Activated CD4-positive, CD25-positive, alpha-beta regulatory T cell treated with anti-CD3 and anti-CD28 coated beads, Interleukin-2, amount 50 U/mL, for 72 hours (primary cell): ENCODE measurements around the gene NDUFAF2.
"Not testable (repeated sequence)": the region's sequence is repeated elsewhere in the genome, so short reads cannot be mapped to it uniquely, and the experiment has no call there.

Experiments used
- DNase-seq: peaks from one replicate; pipeline ENCODE4 v3.0.0; 2021

Gene NDUFAF2

GRCh38 chr5:60944904-60945812 lies at the start of gene NDUFAF2, which contains the start of gene ERCC8:
Gene NDUFAF2, plus strand, starts transcription at chr5:60945205. Its CDS starts 51 bp downstream, at chr5:60945256.
Gene ERCC8, minus strand, starts transcription at chr5:60945070. Its CDS starts 62 bp downstream, at chr5:60945008.
- peak; percentile 84 for DNase-seq

GRCh38 chr5:60896991-60897390 lies 48.0 kb upstream of the NDUFAF2 start:
- DNase-seq = no peak

- no peak for DNase-seq
These were observed 41.6 kb upstream of the NDUFAF2 start for GRCh38 chr5:60903356-60903755.

- no peak for DNase-seq
These were observed 28.4 kb upstream of the NDUFAF2 start for GRCh38 chr5:60916646-60917045.

- DNase-seq = no peak
These were observed 26.5 kb upstream of the NDUFAF2 start for GRCh38 chr5:60918466-60918865.

GRCh38 chr5:60927450-60927849 lies 17.6 kb upstream of the NDUFAF2 start:
- no peak for DNase-seq

GRCh38 chr5:60929024-60929423 lies 16.0 kb upstream of the NDUFAF2 start:
- no peak for DNase-seq

- no peak for DNase-seq
These were observed 1.4 kb upstream of the NDUFAF2 start for GRCh38 chr5:60943624-60944023.

GRCh38 chr5:60945813-60946187 lies 795 bp downstream of the NDUFAF2 start:
- DNase-seq = no peak

GRCh38 chr5:60948738-60949137 lies 3.7 kb downstream of the NDUFAF2 start:
- no peak for DNase-seq

- DNase-seq = no peak
These were observed 10.2 kb downstream of the NDUFAF2 start for GRCh38 chr5:60955239-60955638.

- no peak for DNase-seq
These were observed 13.1 kb downstream of the NDUFAF2 start for GRCh38 chr5:60958088-60958487.

- no peak for DNase-seq
These were observed 13.7 kb downstream of the NDUFAF2 start for GRCh38 chr5:60958712-60959111.

GRCh38 chr5:60959156-60959555 lies 14.2 kb downstream of the NDUFAF2 start:
- no peak for DNase-seq

- no peak for DNase-seq
These were observed 15.6 kb downstream of the NDUFAF2 start for GRCh38 chr5:60960591-60960990.

GRCh38 chr5:60961685-60962084 lies 16.7 kb downstream of the NDUFAF2 start:
- DNase-seq = no peak

- peak; percentile 37 for DNase-seq
These were observed 27.2 kb downstream of the NDUFAF2 start for GRCh38 chr5:60972231-60972630.

- no peak for DNase-seq
These were observed 33.1 kb downstream of the NDUFAF2 start for GRCh38 chr5:60977956-60978737.

- no peak for DNase-seq
These were observed 34.0 kb downstream of the NDUFAF2 start for GRCh38 chr5:60978968-60979367.

- no peak for DNase-seq
These were observed 35.5 kb downstream of the NDUFAF2 start for GRCh38 chr5:60980511-60980910.

GRCh38 chr5:60982127-60982526 lies 37.1 kb downstream of the NDUFAF2 start:
- DNase-seq = not testable (repeated sequence)

- no peak for DNase-seq
These were observed 44.8 kb downstream of the NDUFAF2 start for GRCh38 chr5:60989790-60990189.

GRCh38 chr5:60992871-60993270 lies 47.9 kb downstream of the NDUFAF2 start:
- DNase-seq = no peak

- no peak for DNase-seq
These were observed 48.4 kb downstream of the NDUFAF2 start for GRCh38 chr5:60993425-60993824.
